Endothelial cell of umbilical vein (primary cell): Measurements from ENCODE around the gene GPBAR1.
"Not testable (repeated sequence)": the region's sequence is repeated elsewhere in the genome, so short reads cannot be mapped to it uniquely, and the experiment has no call there.

ENCODE experiments used
- CTCF ChIP-seq, 2 donors: IDR thresholded peaks; 1 replicate in 1 of 2; 2 replicates in 1 of 2; pipeline ENCODE4 v1.5.1; 2011; ENCODE audit warnings: low read length in 2 of 2, mild to moderate bottlenecking in 2 of 2, moderate library complexity in 2 of 2, control low read depth in 1 of 2, inconsistent platforms in 1 of 2, low read depth in 1 of 2; ENCODE audit not compliant: insufficient read depth in 1 of 2; ENCODE audit errors: extremely low read depth in 1 of 2
- EZH2 ChIP-seq: IDR thresholded peaks from 2 replicates; pipeline ENCODE4 v1.6.1; 2012; ENCODE audit warnings: borderline replicate concordance, low read depth, mild to moderate bottlenecking, moderate library complexity, low read length, inconsistent platforms; ENCODE audit not compliant: severe bottlenecking
- FOS ChIP-seq: IDR thresholded peaks from 2 replicates; pipeline ENCODE4 v1.6.1; 2011; ENCODE audit warnings: mild to moderate bottlenecking, low read length, moderate library complexity, borderline replicate concordance; ENCODE audit not compliant: insufficient read depth
- GATA2 ChIP-seq: IDR thresholded peaks from 2 replicates; pipeline ENCODE4 v1.7.0; 2011; ENCODE audit warnings: low read depth, mild to moderate bottlenecking, moderate library complexity, mixed read lengths, low read length; ENCODE audit not compliant: insufficient read length, insufficient read depth
- JUN ChIP-seq: IDR thresholded peaks from 2 replicates; pipeline ENCODE4 v1.6.1; 2011; ENCODE audit warnings: borderline replicate concordance, low read depth; ENCODE audit not compliant: insufficient read length, insufficient read depth
- MAX ChIP-seq: IDR thresholded peaks from 2 replicates; pipeline ENCODE4 v1.6.1; 2011; ENCODE audit not compliant: insufficient read depth, insufficient read length
- MYC ChIP-seq: IDR thresholded peaks from one replicate; pipeline ENCODE4 v1.6.1; 2011; ENCODE audit warnings: mild to moderate bottlenecking, low read depth, low read length
- POLR2A ChIP-seq: IDR thresholded peaks from 2 replicates; pipeline ENCODE4 v1.6.1; 2012; ENCODE audit warnings: low read depth, mild to moderate bottlenecking, control low read depth, low read length
- POLR2AphosphoS5 ChIP-seq: IDR thresholded peaks from 2 replicates; pipeline ENCODE4 v1.6.1; 2012; ENCODE audit warnings: low read depth, mild to moderate bottlenecking, control low read depth, low read length, moderate library complexity; ENCODE audit not compliant: insufficient read depth

GRCh38 chr2:218311541-218312266 is 50.9 kb downstream of the GPBAR1 start:
- TF ChIP-seq CTCF (IDR thresholded peaks at IDR 0.05; ENCODE audit: extremely low read depth in 1 of 2, insufficient read depth in 1 of 2, low read depth in 1 of 2, low read length in 2 of 2); POLR2A; JUN; EZH2; POLR2AphosphoS5; FOS; MAX; GATA2; MYC: not testable (repeated sequence)
